Panc1 (cell line): Measurements from ENCODE around the gene SPEG.

Experiments used
- POLR2AphosphoS5 ChIP-seq: IDR thresholded peaks from 2 replicates; pipeline ENCODE4 v1.6.1; 2012; ENCODE audit warnings: mild to moderate bottlenecking, low read depth, low read length, moderate library complexity
- SIN3A ChIP-seq: IDR thresholded peaks from 2 replicates; pipeline ENCODE4 v1.6.1; 2012; ENCODE audit warnings: low read depth, mild to moderate bottlenecking, low read length, moderate library complexity, borderline replicate concordance; ENCODE audit not compliant: insufficient read depth
- TCF7L2 ChIP-seq: IDR thresholded peaks from 2 replicates; pipeline ENCODE4 v1.6.1; 2011; ENCODE audit warnings: mild to moderate bottlenecking, low read depth, low read length, inconsistent platforms
- TF ChIP-seq, protein P1 (sequence below): fragments of 450-650 bp; IDR thresholded peaks from 2 replicates; pipeline ENCODE4 v1.5.1; 2017; ENCODE audit warnings: mild to moderate bottlenecking
- TF ChIP-seq, protein P2 (sequence below), 2 experiments: IDR thresholded peaks; 2 replicates each; pipeline ENCODE4 v1.6.1; 2011 to 2012; ENCODE audit warnings: low read depth in 2 of 2, control low read depth in 1 of 2, low read length in 1 of 2, mild to moderate bottlenecking in 1 of 2, moderate library complexity in 1 of 2; ENCODE audit not compliant: insufficient read depth in 1 of 2

DNA sequence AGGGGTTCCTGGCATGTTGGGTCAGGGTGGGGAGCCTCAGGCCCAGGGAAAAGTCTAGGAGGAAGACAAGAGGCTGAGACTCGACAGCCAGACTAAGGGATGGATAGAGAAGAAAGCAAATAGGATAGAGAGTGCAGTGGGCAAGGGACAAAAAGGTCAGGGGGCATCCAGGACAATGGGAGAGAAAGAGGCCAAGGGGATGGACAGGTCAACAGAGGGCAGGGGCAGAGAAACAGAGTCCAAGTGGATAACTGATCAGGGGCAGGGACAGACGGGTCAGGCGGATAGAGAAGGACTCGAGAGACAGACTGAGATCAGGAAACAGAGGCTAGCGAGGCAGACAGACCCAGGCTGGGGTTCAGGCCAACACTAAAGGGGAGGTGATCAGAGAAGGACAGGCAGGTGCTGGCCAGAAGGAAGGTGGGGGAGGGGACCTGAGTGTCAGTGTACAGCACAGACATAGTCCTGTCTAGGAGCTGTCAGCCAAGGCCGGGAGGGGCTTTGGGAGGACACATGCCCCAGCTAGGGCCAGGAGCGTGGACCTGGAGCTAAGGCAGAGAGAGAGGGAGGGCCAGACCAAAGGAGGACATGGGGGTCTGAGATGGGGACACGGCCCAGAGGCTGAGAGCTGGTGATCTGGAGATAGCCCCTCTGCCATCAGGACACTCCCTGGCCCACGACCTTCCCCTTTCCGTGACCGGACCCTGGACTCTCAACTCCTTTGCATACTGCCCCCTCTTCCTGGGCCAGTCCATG is 91.9 kb downstream of the SPEG start:
- TF ChIP-seq POLR2AphosphoS5, result no peak
- TF ChIP-seq, protein P1, sequence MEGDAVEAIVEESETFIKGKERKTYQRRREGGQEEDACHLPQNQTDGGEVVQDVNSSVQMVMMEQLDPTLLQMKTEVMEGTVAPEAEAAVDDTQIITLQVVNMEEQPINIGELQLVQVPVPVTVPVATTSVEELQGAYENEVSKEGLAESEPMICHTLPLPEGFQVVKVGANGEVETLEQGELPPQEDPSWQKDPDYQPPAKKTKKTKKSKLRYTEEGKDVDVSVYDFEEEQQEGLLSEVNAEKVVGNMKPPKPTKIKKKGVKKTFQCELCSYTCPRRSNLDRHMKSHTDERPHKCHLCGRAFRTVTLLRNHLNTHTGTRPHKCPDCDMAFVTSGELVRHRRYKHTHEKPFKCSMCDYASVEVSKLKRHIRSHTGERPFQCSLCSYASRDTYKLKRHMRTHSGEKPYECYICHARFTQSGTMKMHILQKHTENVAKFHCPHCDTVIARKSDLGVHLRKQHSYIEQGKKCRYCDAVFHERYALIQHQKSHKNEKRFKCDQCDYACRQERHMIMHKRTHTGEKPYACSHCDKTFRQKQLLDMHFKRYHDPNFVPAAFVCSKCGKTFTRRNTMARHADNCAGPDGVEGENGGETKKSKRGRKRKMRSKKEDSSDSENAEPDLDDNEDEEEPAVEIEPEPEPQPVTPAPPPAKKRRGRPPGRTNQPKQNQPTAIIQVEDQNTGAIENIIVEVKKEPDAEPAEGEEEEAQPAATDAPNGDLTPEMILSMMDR, result no peak
- TF ChIP-seq, protein P2, sequence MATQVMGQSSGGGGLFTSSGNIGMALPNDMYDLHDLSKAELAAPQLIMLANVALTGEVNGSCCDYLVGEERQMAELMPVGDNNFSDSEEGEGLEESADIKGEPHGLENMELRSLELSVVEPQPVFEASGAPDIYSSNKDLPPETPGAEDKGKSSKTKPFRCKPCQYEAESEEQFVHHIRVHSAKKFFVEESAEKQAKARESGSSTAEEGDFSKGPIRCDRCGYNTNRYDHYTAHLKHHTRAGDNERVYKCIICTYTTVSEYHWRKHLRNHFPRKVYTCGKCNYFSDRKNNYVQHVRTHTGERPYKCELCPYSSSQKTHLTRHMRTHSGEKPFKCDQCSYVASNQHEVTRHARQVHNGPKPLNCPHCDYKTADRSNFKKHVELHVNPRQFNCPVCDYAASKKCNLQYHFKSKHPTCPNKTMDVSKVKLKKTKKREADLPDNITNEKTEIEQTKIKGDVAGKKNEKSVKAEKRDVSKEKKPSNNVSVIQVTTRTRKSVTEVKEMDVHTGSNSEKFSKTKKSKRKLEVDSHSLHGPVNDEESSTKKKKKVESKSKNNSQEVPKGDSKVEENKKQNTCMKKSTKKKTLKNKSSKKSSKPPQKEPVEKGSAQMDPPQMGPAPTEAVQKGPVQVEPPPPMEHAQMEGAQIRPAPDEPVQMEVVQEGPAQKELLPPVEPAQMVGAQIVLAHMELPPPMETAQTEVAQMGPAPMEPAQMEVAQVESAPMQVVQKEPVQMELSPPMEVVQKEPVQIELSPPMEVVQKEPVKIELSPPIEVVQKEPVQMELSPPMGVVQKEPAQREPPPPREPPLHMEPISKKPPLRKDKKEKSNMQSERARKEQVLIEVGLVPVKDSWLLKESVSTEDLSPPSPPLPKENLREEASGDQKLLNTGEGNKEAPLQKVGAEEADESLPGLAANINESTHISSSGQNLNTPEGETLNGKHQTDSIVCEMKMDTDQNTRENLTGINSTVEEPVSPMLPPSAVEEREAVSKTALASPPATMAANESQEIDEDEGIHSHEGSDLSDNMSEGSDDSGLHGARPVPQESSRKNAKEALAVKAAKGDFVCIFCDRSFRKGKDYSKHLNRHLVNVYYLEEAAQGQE (IDR thresholded peaks at IDR 0.05; ENCODE audit: insufficient read depth in 1 of 2, low read depth in 2 of 2, low read length in 1 of 2), result no peak
- TF ChIP-seq SIN3A, result no peak
- TF ChIP-seq TCF7L2, result no peak
